HG02938 (cell line): ENCODE data around the gene LGR6.
A peak's percentile ranks its signal among the peaks of the same experiment; 100 is the strongest.
"Not testable (repeated sequence)": the region's sequence is repeated elsewhere in the genome, so short reads cannot be mapped to it uniquely, and the experiment has no call there.

ENCODE experiments used
- ATAC-seq: cut with Tn5 transposase; IDR thresholded peaks from one replicate; pipeline ENCODE4 v1.9.1; 2021; ENCODE audit warnings: mild to moderate bottlenecking, moderate library complexity; ENCODE audit not compliant: unreplicated experiment

The LGR6 gene

GRCh38 chr1:202317941-202318925 lies 124.6 kb downstream of the LGR6 start:
- no peak for ATAC-seq

GRCh38 chr1:202319381-202320080 lies 125.9 kb downstream of the LGR6 start:
- ATAC-seq, result no peak

- no peak for ATAC-seq
Measured at GRCh38 chr1:202320081-202320405, 126.4 kb downstream of the LGR6 start.

GRCh38 chr1:202323731-202324130 lies 130.1 kb downstream of the LGR6 start:
- ATAC-seq, result no peak

GRCh38 chr1:202324646-202325045 lies 131.0 kb downstream of the LGR6 start:
- ATAC-seq, result no peak

- no peak for ATAC-seq
Measured at GRCh38 chr1:202329891-202330290, 136.3 kb downstream of the LGR6 start.

GRCh38 chr1:202333861-202334260 lies 140.3 kb downstream of the LGR6 start:
- no peak for ATAC-seq

GRCh38 chr1:202343652-202344349 lies 150.2 kb downstream of the LGR6 start:
- ATAC-seq, result no peak

- ATAC-seq, result no peak
Measured at GRCh38 chr1:202348005-202348508, 154.5 kb downstream of the LGR6 start.

- ATAC-seq, result peak; percentile 91
Measured at GRCh38 chr1:202348509-202349205, 155.1 kb downstream of the LGR6 start, which contains the start of gene PPP1R12B. Gene PPP1R12B, plus strand, starts transcription at chr1:202348699. Its CDS starts 153 bp downstream, at chr1:202348852.

GRCh38 chr1:202349206-202349928 lies 155.8 kb downstream of the LGR6 start:
- ATAC-seq, result peak; percentile 28

- no peak for ATAC-seq
Measured at GRCh38 chr1:202351725-202352124, 158.1 kb downstream of the LGR6 start.

GRCh38 chr1:202352583-202353197 lies 159.1 kb downstream of the LGR6 start:
- ATAC-seq, result not testable (repeated sequence)

- ATAC-seq, result no peak
Measured at GRCh38 chr1:202355944-202356553, 162.4 kb downstream of the LGR6 start.

GRCh38 chr1:202357506-202357905 lies 163.9 kb downstream of the LGR6 start:
- ATAC-seq, result no peak

- ATAC-seq, result no peak
Measured at GRCh38 chr1:202361224-202361623, 167.6 kb downstream of the LGR6 start.

- no peak for ATAC-seq
Measured at GRCh38 chr1:202361701-202362100, 168.1 kb downstream of the LGR6 start.

- ATAC-seq, result no peak
Measured at GRCh38 chr1:202362212-202362611, 168.6 kb downstream of the LGR6 start.
